ENCODE results near the gene CCL25.
"Not testable (repeated sequence)": the region's sequence is repeated elsewhere in the genome, so short reads cannot be mapped to it uniquely, and the experiment has no call there.

CCL25 gene

GRCh38 chr19:8087876-8088275 lies 35.3 kb downstream of the CCL25 start:
- no peak for DNase-seq

DNA sequence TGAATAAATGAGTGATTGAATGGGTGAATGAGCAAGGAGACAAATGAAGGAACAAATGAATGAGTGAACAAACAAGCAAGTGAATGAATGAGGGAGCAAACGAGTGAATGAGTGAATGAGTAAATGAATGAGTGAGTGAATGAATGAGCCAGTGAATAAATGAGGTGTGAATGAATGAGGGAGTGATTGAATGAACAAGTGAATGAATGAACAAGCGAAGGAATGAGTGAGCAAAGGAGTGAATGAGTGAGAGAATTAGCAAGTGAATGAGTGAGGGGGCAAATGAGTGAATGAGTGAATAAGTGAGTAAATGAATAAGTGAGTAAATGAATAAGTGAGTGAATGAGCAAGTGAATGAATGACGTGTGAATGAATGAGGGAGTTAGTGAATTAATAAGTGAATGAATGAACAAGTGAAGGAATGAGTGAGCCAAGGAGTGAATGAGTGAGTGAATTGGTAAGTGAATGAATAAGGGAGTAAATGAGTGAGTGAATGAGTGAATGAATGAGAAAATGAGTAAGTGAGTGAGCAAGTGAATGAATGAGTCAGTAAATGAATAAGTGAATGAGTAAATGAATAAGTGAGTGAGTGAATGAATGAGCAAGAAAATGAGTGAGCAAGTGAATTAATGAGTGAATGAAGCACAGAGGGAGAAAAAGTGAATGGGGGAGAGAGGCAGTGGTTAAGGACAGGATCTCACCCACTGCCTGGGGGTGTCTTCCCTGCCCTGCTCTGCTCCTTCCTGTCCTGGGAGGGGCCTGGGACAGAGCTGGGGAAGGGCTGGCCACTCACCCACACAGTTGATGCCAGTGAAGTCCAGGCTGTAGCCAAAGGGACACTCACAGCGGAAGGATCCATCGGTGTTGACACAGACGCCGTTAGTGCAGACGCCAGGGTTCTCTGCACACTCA lies 36.4 kb downstream of the CCL25 start:
- DNase-seq = no peak

GRCh38 chr19:8089664-8090601 lies 37.4 kb downstream of the CCL25 start:
- DNase-seq = no peak

- DNase-seq = no peak
Measured at GRCh38 chr19:8090950-8091349, 38.4 kb downstream of the CCL25 start.

DNA sequence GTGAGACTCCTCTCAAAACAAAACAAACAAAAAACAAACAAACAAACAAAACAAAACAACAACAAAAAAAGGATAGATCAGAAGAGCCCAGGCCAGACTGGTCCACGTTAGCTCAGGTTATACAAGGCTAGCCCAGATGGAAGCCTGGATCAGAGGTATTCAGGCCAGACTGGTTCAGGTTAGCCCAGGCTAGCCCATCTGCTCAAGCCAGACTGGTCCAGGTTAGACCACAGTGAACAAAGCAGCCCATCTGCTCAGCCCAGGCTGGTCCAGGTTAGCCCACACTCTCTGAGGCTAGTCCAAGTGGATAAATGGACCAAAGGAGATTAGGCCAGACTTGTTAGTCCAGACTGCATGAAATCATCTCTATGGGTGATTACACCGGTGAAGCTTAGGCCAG lies 41.2 kb downstream of the CCL25 start:
- DNase-seq = no peak

- DNase-seq = no peak
Measured at GRCh38 chr19:8094336-8094735, 41.8 kb downstream of the CCL25 start.

GRCh38 chr19:8095354-8095886 lies 42.9 kb downstream of the CCL25 start:
- no peak for DNase-seq

GRCh38 chr19:8096071-8096470 lies 43.5 kb downstream of the CCL25 start:
- no peak for DNase-seq

- DNase-seq = peak; percentile 37
Measured at GRCh38 chr19:8097198-8097597, 44.6 kb downstream of the CCL25 start.

GRCh38 chr19:8097681-8098567 lies 45.4 kb downstream of the CCL25 start:
- DNase-seq = no peak

DNA sequence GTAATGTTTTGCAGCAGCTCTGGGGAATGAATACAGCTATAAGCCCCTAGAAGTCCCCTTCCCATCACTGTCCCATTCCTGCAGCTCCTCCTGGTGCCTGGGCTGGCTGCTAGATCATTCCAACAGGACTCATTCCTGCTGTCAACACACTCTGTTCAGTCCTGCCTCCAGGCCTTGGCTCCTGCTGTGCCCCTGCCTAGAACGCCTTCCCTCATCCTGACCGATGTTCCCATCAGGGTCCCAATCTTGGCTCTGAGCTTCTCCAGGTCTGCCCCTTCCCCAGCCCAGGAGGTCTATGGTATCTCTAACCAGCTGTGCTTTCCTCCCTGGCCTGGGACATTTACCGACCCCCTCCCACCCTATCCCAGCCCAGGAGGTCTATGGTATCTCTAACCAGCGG lies 48.8 kb downstream of the CCL25 start:
- no peak for DNase-seq

DNA sequence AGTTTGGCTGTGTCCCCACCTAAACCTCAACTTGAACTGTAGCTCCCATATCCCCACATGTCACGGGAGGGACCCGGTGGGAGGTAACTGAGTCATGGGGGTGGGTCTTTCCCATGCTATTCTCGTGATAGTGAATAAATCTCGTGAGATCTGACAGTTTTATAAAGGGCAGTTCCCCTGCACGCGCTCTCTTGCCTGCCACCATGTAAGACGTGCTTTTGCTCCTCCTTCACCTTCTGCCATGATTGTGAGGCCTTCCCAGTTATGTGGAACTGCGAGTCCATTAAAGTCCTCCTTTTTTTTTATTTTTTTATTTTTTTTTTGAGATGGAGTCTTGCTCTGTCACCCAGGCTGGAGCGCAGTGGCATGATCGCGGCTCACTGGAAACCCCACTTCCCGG lies 49.4 kb downstream of the CCL25 start:
- not testable (repeated sequence) for DNase-seq

GRCh38 chr19:8105471-8105870 lies 52.9 kb downstream of the CCL25 start:
- no peak for DNase-seq

- DNase-seq = no peak
Measured at GRCh38 chr19:8107301-8107903, 54.8 kb downstream of the CCL25 start.

DNA sequence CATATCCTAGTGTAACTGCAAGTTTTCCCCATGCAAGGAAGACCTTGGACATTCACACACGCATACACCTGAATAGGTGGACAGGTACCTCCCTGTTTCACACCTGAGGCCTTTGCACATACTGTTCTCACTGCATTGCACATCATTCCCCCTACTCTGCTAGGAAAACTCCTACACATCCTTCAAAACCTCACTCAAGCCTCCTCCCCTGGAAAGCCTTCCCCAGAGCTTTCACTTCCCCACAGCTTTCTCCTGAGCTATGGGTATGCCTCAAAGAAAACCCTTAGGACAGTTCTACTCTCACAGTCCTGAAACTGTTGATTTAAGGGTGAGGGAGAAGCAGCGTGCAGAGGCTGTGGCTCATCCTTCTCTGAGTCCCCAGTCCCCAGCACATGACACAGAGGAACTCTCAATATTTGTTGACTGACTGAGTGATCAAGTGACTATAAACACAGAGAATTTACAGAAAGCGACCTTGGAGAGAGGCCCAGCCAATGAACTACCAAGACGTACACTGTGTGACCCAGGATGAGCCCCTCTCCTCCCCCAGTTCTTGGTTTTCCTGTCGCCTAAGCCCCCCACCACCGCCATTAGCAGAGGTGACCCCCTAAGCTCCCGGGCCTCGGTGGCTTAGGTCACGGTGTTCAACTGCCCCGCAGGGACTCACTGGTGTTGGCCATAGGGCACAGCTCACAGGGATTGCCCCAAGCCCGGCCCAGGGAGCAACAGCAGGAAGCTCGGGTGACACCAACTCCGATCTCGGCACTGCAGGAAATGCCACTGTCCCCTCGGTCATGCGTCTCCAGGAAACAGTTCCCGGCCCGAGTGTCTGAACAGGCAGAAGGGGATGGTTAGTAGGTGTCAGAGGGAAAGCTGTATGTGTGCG lies 56.2 kb downstream of the CCL25 start:
- DNase-seq = no peak

GRCh38 chr19:8109455-8109854 lies 56.9 kb downstream of the CCL25 start:
- DNase-seq = no peak

DNA sequence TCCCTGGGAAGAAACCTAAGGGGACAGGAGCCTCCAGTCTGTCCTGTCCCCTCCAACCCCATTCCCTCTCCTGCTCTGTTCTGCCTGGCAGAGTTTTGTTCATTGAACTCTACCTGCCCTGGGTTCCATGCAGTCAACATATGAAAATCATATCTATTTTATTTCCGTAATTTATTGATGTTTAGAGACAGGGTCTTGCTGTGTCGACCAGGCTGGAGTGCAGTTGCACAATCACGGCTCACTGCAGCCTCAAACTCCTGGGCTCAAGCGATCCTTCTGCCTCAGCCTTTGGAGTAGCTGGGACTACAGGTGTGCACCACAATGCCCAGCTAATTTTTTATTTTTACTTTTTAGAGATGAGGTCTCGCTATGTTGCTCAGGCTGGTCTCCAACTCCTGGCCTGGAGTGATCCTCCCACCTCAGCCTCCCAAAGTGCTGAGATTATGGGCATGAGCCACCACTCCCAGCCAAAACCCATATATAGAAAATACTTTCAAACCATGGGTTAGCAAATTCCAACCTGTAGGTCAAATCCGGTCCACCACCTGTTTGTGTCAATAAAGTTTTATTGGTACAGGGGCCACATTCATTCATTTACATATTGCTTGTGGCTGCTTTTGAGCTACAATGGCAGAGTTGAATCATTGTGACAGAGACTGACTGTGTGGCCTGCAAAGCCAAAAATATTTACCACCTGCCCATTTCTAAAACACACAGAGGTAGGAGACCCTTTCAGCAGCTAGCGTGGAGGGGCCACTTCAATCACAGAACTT lies 57.5 kb downstream of the CCL25 start:
- DNase-seq = no peak

DNA sequence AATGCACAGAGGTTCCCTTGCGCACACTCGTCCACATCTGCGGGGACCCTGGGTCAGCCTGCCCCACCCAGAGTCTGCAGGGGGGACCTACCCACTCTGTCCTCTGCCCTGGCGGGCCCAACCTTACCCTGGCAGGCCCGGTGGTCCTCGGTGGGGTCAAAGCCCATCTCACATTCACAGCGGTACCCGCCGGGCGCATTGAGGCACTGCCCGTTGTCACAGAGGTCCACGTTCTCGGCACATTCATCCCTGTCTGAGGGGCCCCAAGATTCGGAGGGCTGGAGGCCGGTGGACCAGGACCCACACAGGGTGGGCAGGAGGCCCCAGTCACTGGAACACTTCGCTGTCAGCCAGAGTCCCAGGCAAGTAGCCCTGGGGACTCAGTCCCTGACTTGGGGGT lies 58.4 kb downstream of the CCL25 start:
- DNase-seq = no peak

GRCh38 chr19:8111376-8111775 lies 58.8 kb downstream of the CCL25 start:
- no peak for DNase-seq
